ENCODE measurements around the gene EDAR. TPM values are rescaled to one million over a fixed set of nuclear protein-coding genes. Genes with fewer than 3 reads are reported as not detected.

EDAR gene
- total and polyA plus RNA-seq, 2 experiments from 2014 or later, result not detected

DNA sequence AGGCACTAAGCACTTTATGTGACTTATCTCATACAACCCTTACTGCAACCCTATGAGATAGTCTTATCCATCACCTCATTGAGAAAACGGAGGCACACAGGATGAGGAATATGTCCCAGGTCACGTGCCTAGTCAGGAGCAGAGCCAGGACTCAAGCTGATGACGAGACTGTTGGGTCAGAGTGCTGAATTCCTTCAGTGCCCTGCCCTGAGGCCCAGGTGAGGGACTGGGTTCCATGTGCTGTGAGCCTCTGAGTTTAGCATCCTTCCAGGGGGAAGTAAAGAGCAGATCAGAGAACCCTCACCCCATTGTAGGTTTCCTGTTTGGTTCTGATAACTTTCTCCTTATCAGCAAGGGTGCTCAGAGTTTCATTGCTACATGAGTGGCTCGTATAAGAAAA lies 11.7 kb upstream of the EDAR start:
- H3K27ac ChIP-seq, result no peak overlapping the region
- TF ChIP-seq, protein P1, sequence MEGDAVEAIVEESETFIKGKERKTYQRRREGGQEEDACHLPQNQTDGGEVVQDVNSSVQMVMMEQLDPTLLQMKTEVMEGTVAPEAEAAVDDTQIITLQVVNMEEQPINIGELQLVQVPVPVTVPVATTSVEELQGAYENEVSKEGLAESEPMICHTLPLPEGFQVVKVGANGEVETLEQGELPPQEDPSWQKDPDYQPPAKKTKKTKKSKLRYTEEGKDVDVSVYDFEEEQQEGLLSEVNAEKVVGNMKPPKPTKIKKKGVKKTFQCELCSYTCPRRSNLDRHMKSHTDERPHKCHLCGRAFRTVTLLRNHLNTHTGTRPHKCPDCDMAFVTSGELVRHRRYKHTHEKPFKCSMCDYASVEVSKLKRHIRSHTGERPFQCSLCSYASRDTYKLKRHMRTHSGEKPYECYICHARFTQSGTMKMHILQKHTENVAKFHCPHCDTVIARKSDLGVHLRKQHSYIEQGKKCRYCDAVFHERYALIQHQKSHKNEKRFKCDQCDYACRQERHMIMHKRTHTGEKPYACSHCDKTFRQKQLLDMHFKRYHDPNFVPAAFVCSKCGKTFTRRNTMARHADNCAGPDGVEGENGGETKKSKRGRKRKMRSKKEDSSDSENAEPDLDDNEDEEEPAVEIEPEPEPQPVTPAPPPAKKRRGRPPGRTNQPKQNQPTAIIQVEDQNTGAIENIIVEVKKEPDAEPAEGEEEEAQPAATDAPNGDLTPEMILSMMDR (IDR thresholded peaks at IDR 0.05; ENCODE audit: low read depth, low read length), result no peak
- no peaks in the 10 kb centered on the region for H3K9me3 ChIP-seq (ENCODE audit: low read depth)
- H3K27me3 ChIP-seq, result no peaks in the 10 kb centered on the region
- no peaks in the 10 kb centered on the region for H3K4me1 ChIP-seq (ENCODE audit: low read depth)
- no peaks in the 10 kb centered on the region for H3K36me3 ChIP-seq
- DNase-seq (ENCODE audit: low read depth in 1 of 2, low spot score in 1 of 2), result no peak
- no peak overlapping the region for H3K4me3 ChIP-seq

DNA sequence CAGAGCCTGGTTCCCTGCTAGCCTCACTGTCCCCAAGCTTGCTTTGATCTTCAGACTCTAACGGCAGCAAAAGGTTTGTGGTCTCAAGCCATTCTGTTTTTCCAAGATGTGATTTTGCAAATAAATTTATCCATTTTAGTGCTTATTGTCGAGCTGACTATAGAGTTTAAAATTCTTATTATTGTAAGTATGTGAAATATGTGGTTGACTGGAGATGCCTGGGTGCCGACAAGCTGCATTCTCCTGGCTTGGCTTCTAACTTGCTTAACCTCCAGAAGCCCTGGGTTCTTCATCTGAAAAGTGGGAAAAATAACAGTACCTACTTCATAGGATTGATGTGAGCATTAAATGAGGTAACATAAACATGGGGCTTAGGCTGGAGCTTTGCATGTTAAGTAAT lies 9.9 kb upstream of the EDAR start:
- H3K36me3 ChIP-seq, result no peaks in the 10 kb centered on the region
- no peak overlapping the region for H3K4me3 ChIP-seq
- H3K4me1 ChIP-seq (ENCODE audit: low read depth), result no peaks in the 10 kb centered on the region
- H3K27me3 ChIP-seq, result no peaks in the 10 kb centered on the region
- H3K9me3 ChIP-seq (ENCODE audit: low read depth), result no peaks in the 10 kb centered on the region
- no peak overlapping the region for H3K27ac ChIP-seq
- DNase-seq (ENCODE audit: low read depth in 1 of 2, low spot score in 1 of 2), result no peak
- TF ChIP-seq, protein P1 (IDR thresholded peaks at IDR 0.05; ENCODE audit: low read depth, low read length), result no peak

DNA sequence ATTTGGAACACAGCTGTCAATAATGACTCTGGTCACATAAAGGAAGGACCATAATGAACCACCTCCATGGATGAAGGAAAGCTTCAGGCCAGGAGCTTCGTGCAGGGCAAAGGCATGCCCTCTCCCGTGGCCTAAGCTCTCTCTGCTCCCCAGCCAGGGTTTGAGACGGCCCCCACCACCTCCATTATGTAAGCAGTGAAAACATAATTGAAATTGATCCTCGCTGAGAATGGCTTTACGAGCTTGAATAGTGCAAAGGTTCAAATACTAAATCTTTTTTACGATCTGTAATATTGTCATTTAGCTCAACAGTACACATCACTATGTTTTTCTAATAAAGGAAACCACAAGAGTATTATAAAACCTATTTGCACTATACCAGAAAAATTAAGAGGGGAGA lies 5.2 kb upstream of the EDAR start:
- TF ChIP-seq, protein P1 (IDR thresholded peaks at IDR 0.05; ENCODE audit: low read depth, low read length), result no peak
- Histone ChIP-seq H3K4me3 (no peak overlapping the region), H3K27ac (no peak overlapping the region), H3K9me3 (ENCODE audit: low read depth) (no peaks in the 10 kb centered on the region), H3K36me3 (no peaks in the 10 kb centered on the region), H3K4me1 (ENCODE audit: low read depth) (no peaks in the 10 kb centered on the region), H3K27me3 (no peaks in the 10 kb centered on the region)
- no peak for DNase-seq (ENCODE audit: low read depth in 1 of 2, low spot score in 1 of 2)

DNA sequence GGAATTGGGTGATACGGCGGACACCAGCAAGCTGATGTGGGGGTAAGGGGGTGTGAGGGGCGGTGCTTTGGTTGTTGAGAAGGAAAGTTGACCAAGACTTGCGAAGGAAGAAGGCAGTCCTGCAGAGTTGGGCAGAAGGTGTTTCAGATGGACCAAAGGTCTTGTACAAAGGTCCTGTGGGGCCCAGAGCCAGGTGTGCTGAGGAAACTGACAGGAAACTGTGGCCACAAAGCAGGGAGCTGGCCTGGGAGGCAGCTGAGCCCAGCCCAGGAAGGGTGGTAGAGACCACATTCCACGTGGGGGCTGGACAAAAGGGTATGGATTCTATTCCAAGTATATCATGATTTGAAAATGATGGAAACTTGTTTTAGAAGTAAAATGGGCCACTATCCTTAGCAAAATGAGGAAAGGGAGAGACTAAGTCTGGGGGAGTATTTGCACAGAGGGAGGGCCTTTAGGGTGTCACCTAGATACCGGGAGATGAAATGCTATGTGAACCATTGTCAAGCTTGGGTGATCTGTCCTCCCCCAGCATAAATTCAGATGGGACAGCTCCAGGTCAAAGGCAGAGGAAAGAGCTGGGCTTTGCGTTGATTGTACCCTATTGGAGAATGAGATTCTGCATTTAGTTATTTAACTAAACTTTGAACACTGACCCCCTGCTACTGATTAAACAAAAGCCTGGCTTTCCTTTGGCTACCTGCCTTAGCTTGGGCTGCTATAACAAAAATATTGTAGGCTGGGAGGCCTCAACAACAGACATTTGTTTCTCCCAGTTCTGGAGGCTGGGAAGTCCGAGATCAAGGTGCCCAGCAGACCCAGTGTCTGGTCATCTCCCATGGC lies 4.3 kb upstream of the EDAR start:
- H3K4me3 ChIP-seq, result no peak overlapping the region
- no peak for DNase-seq (ENCODE audit: low read depth in 1 of 2, low spot score in 1 of 2)
- H3K9me3 ChIP-seq (ENCODE audit: low read depth), result no peaks in the 10 kb centered on the region
- TF ChIP-seq, protein P1 (IDR thresholded peaks at IDR 0.05; ENCODE audit: low read depth, low read length), result no peak
- H3K36me3 ChIP-seq, result no peaks in the 10 kb centered on the region
- H3K27me3 ChIP-seq, result no peaks in the 10 kb centered on the region
- H3K27ac ChIP-seq, result no peak overlapping the region
- no peaks in the 10 kb centered on the region for H3K4me1 ChIP-seq (ENCODE audit: low read depth)

DNA sequence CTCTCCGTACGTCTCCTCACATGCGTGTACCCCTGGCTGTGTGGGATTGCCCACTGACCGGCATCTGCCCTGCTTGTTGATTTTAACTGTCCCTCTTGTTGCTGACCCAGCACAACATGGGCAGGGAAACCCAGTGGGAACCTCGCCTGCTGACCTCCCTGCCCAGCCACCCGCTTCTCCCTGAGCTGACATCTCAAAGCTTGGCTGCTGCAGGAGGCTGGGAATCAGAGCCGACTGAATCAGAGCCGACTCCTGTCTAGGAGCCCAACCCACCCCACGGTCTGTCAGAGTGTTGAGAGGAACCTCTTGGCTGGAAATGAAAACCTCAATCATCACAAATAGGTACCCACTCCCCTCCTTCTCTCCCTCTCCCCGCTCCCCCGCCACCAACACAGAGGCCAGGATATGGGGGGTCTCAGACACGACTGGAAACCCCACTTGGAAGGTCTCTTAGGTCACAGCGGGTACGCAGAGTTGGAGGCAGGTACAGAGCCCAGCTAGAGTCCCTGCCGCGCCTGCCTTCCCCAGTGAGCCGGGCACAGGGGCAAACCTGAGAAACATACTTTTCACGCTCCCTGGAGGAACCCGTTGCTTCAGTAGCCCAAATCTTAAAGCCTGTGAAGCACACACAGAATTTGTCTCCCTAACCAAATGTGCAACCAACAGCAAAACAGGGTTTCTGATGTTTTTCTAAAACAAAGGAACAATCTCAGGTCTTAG lies 784 bp downstream of the EDAR start:
- no peak for DNase-seq (ENCODE audit: low read depth in 1 of 2, low spot score in 1 of 2)
- TF ChIP-seq, protein P1 (IDR thresholded peaks at IDR 0.05; ENCODE audit: low read depth, low read length), result no peak
- H3K9me3 ChIP-seq (ENCODE audit: low read depth), result no peaks in the 10 kb centered on the region
- H3K27me3 ChIP-seq, result no peaks in the 10 kb centered on the region
- no peak overlapping the region for H3K4me3 ChIP-seq
- H3K4me1 ChIP-seq (ENCODE audit: low read depth), result no peaks in the 10 kb centered on the region
- H3K27ac ChIP-seq, result no peak overlapping the region
- H3K36me3 ChIP-seq, result no peaks in the 10 kb centered on the region
